Spleen (tissue), 7 donors: ENCODE measurements around the gene CXCR3.
"Not testable (repeated sequence)": the region's sequence is repeated elsewhere in the genome, so short reads cannot be mapped to it uniquely, and the experiment has no call there.

ENCODE experiments used
- CTCF ChIP-seq, 11 experiments: fragments of 200-600 bp in 7 of 11; fragments of 450-650 bp in 4 of 11; sonication (generic) in 4 of 11; IDR thresholded peaks in 8 of 11; conservative IDR thresholded peaks in 3 of 11; 1 replicate in 7 of 11; 2 replicates in 4 of 11; pipeline versions ENCODE4 v1.4.0 to v1.8.0; 2016 to 2021; ENCODE audit warnings: antibody characterized with exemption in 11 of 11, inconsistent platforms in 4 of 11, mild to moderate bottlenecking in 1 of 11
- POLR2A ChIP-seq, 3 donors: fragments of 450-650 bp; IDR thresholded peaks; one replicate each; pipeline ENCODE4 v1.5.1; 2017; ENCODE audit warnings: antibody characterized with exemption in 3 of 3, mild to moderate bottlenecking in 1 of 3
- donor health status: DM: no; HTN: no; CAD: no; lungs with moderate emphysema.
- donor health status: DM: no; HTN: no; CAD: no.
- donor health status: DM: no; HTN: no; CAD: no.

DNA sequence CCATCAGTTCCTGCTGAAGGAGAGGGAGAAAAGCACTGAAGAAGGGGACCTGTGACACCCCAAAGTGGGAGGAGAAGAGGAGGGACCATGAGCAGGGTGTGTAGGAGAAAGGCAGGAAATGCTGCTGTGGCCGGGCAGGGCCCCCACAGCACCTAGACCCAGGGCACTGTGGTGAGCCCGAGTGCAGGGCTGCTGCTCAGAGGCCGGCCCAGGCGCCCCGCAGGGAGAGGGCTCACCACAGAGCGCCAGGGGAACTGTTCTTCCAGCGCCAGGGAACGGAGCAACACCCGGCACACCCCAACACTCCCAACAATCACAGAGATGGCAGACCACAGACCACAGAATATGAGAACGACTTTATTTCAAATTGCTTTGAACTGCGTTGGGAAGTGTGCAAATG, 44.3 kb upstream of the CXCR3 start:
- not testable (repeated sequence) for TF ChIP-seq POLR2A (IDR thresholded peaks at IDR 0.05); CTCF (IDR thresholded peaks at IDR 0.05 in 8 of 11, conservative IDR thresholded peaks at IDR 0.05 in 3 of 11)
